Activated naive CD4-positive, alpha-beta T cell treated with anti-CD3 and anti-CD28 coated beads for 36 hours (primary cell): ENCODE measurements around the gene HIVEP1. TPM values are rescaled to one million over a fixed set of nuclear protein-coding genes. Genes with fewer than 3 reads are reported as not detected.

Experiments
- CTCF ChIA-PET: fragments of 350-600 bp; sonication (Branson Sonifier 250); formaldehyde crosslinking; loops from one replicate; lab custom pipeline; 2021; ENCODE audit warnings: antibody characterized with exemption; lab: Charles Lee
- DNase-seq: peaks from one replicate; pipeline ENCODE4 v3.0.0-alpha.2; 2020
- H3K27ac Mint-ChIP-seq: one replicate; pipeline ENCODE4 v1.8.0; 2021; ENCODE audit warnings: mild to moderate bottlenecking, mixed read lengths
- H3K27me3 Mint-ChIP-seq: one replicate; pipeline ENCODE4 v1.8.0; 2021; ENCODE audit warnings: low read depth, mixed read lengths
- H3K36me3 Mint-ChIP-seq: one replicate; pipeline ENCODE4 v1.8.0; 2021; ENCODE audit warnings: low read depth, mixed read lengths
- H3K4me1 Mint-ChIP-seq: one replicate; pipeline ENCODE4 v1.8.0; 2021; ENCODE audit warnings: low read depth, mixed read lengths
- H3K4me3 Mint-ChIP-seq: one replicate; pipeline ENCODE4 v1.8.0; 2021; ENCODE audit warnings: mild to moderate bottlenecking, moderate library complexity, mixed read lengths
- H3K9me3 Mint-ChIP-seq: one replicate; pipeline ENCODE4 v1.8.0; 2021; ENCODE audit warnings: mixed read lengths
- intact Hi-C: fragments of 100-400 bp; cut with micrococcal nuclease; formaldehyde crosslinking; loops from one replicate; pipeline ENCODE4 v1.15.1; 2023
- total RNA-seq, 2 experiments: library from RNA; stranded (reverse); gene quantifications; one replicate each; pipeline ENCODE4 v1.2.3, GENCODE V29; 2021

The HIVEP1 gene
- total RNA-seq, 2 experiments from 2014 or later = 43.6 to 47.9 TPM

GRCh38 chr6:12024699-12025434 is 12.8 kb downstream of the HIVEP1 start:
- H3K9me3 Mint-ChIP-seq = peaks cover 9% of the 10 kb centered on the region
- H3K4me1 Mint-ChIP-seq = peaks cover 66% of the 10 kb centered on the region
- DNase-seq = no peak
- CTCF ChIA-PET = interaction anchor here (0.6 kb wide), 1 partner anchor 65 kb away, joined by 4 read pairs; no protein-coding TSS in a partner anchor
- no peak overlapping the region for H3K27ac Mint-ChIP-seq
- intact Hi-C loops = no loop called here
- H3K4me3 Mint-ChIP-seq = no peak overlapping the region
- H3K36me3 Mint-ChIP-seq = peaks cover 70% of the 10 kb centered on the region
- H3K27me3 Mint-ChIP-seq = no peaks in the 10 kb centered on the region

GRCh38 chr6:12026120-12026519 is 14.0 kb downstream of the HIVEP1 start:
- peak overlapping the region; percentile 32 for H3K4me3 Mint-ChIP-seq

GRCh38 chr6:12026833-12027232 is 14.7 kb downstream of the HIVEP1 start:
- CTCF ChIA-PET = no interaction called here
- no peak overlapping the region for H3K4me3 Mint-ChIP-seq
- H3K27ac Mint-ChIP-seq = no peak overlapping the region
- peaks cover 14% of the 10 kb centered on the region for H3K9me3 Mint-ChIP-seq
- no peak for DNase-seq
- peaks cover 67% of the 10 kb centered on the region for H3K4me1 Mint-ChIP-seq
- intact Hi-C loops = no loop called here
- H3K36me3 Mint-ChIP-seq = peaks cover 69% of the 10 kb centered on the region
- no peaks in the 10 kb centered on the region for H3K27me3 Mint-ChIP-seq

More at GRCh38 chr6:12026120-12026519, 14.0 kb downstream of the HIVEP1 start:
- no peak for DNase-seq
- peaks cover 67% of the 10 kb centered on the region for H3K4me1 Mint-ChIP-seq
- peak overlapping the region; percentile 19 for H3K27ac Mint-ChIP-seq
- no peaks in the 10 kb centered on the region for H3K27me3 Mint-ChIP-seq
- intact Hi-C loops = no loop called here
- peaks cover 68% of the 10 kb centered on the region for H3K36me3 Mint-ChIP-seq
- CTCF ChIA-PET = interaction anchor here (0.7 kb wide), 1 partner anchor 43 kb away, joined by 4 read pairs; no protein-coding TSS in a partner anchor
- H3K9me3 Mint-ChIP-seq = peaks cover 14% of the 10 kb centered on the region

- H3K27me3 Mint-ChIP-seq = no peaks in the 10 kb centered on the region
- intact Hi-C loops = no loop called here
- H3K4me1 Mint-ChIP-seq = peaks cover 64% of the 10 kb centered on the region
- peaks cover 14% of the 10 kb centered on the region for H3K9me3 Mint-ChIP-seq
- CTCF ChIA-PET = interaction anchor here (0.5 kb wide), 1 partner anchor 53 kb away, joined by 3 read pairs; no protein-coding TSS in a partner anchor
- no peak overlapping the region for H3K27ac Mint-ChIP-seq
- DNase-seq = no peak
- H3K36me3 Mint-ChIP-seq = peaks cover 63% of the 10 kb centered on the region
- H3K4me3 Mint-ChIP-seq = no peak overlapping the region
Measured at GRCh38 chr6:12028213-12028612, 16.1 kb downstream of the HIVEP1 start.

- CTCF ChIA-PET = no interaction called here
- Mint-ChIP-seq H3K36me3 (peaks cover 59% of the 10 kb centered on the region), H3K27ac (no peak overlapping the region), H3K4me3 (no peak overlapping the region), H3K4me1 (peaks cover 69% of the 10 kb centered on the region), H3K27me3 (no peaks in the 10 kb centered on the region), H3K9me3 (peaks cover 14% of the 10 kb centered on the region)
- no peak for DNase-seq
- intact Hi-C loops = no loop called here
Measured at GRCh38 chr6:12029979-12030737, 18.0 kb downstream of the HIVEP1 start.

- peaks cover 52% of the 10 kb centered on the region for H3K36me3 Mint-ChIP-seq
- H3K27me3 Mint-ChIP-seq = no peaks in the 10 kb centered on the region
- no peak overlapping the region for H3K4me3 Mint-ChIP-seq
- H3K9me3 Mint-ChIP-seq = peaks cover 14% of the 10 kb centered on the region
- intact Hi-C loops = no loop called here
- CTCF ChIA-PET = interaction anchor here (1.2 kb wide), 1 partner anchor 331 kb away, joined by 3 read pairs; no protein-coding TSS in a partner anchor
- H3K4me1 Mint-ChIP-seq = peaks cover 66% of the 10 kb centered on the region
- H3K27ac Mint-ChIP-seq = peak overlapping the region; percentile 25
- DNase-seq = no peak
Measured at GRCh38 chr6:12030993-12031550, 19.0 kb downstream of the HIVEP1 start.

GRCh38 chr6:12032783-12033573 is 20.9 kb downstream of the HIVEP1 start:
- intact Hi-C loops = no loop called here
- H3K4me3 Mint-ChIP-seq = no peak overlapping the region
- CTCF ChIA-PET = no interaction called here
- peaks cover 69% of the 10 kb centered on the region for H3K4me1 Mint-ChIP-seq
- H3K27me3 Mint-ChIP-seq = no peaks in the 10 kb centered on the region
- H3K36me3 Mint-ChIP-seq = peaks cover 36% of the 10 kb centered on the region
- no peak for DNase-seq
- no peak overlapping the region for H3K27ac Mint-ChIP-seq
- H3K9me3 Mint-ChIP-seq = peaks cover 11% of the 10 kb centered on the region

- no peak overlapping the region for H3K4me3 Mint-ChIP-seq
- H3K9me3 Mint-ChIP-seq = peaks cover 7% of the 10 kb centered on the region
- peaks cover 32% of the 10 kb centered on the region for H3K36me3 Mint-ChIP-seq
- CTCF ChIA-PET = no interaction called here
- H3K4me1 Mint-ChIP-seq = peaks cover 74% of the 10 kb centered on the region
- intact Hi-C loops = no loop called here
- H3K27ac Mint-ChIP-seq = no peak overlapping the region
- no peak for DNase-seq
- no peaks in the 10 kb centered on the region for H3K27me3 Mint-ChIP-seq
Measured at GRCh38 chr6:12033770-12034169, 21.7 kb downstream of the HIVEP1 start.

GRCh38 chr6:12034349-12034748 is 22.2 kb downstream of the HIVEP1 start:
- CTCF ChIA-PET = interaction anchor here (1.2 kb wide), 1 partner anchor 378 kb away, joined by 3 read pairs; no protein-coding TSS in a partner anchor
- intact Hi-C loops = no loop called here
- Mint-ChIP-seq H3K4me3 (no peak overlapping the region), H3K36me3 (peaks cover 26% of the 10 kb centered on the region), H3K4me1 (peaks cover 78% of the 10 kb centered on the region), H3K9me3 (peaks cover 6% of the 10 kb centered on the region), H3K27me3 (no peaks in the 10 kb centered on the region), H3K27ac (no peak overlapping the region)
- no peak for DNase-seq

- intact Hi-C loops = no loop called here
- H3K27ac Mint-ChIP-seq = no peak overlapping the region
- H3K4me1 Mint-ChIP-seq = peaks cover 79% of the 10 kb centered on the region
- no peaks in the 10 kb centered on the region for H3K27me3 Mint-ChIP-seq
- DNase-seq = no peak
- peaks cover 5% of the 10 kb centered on the region for H3K9me3 Mint-ChIP-seq
- H3K36me3 Mint-ChIP-seq = peaks cover 25% of the 10 kb centered on the region
- no peak overlapping the region for H3K4me3 Mint-ChIP-seq
- CTCF ChIA-PET = interaction anchor here (1.2 kb wide), 1 partner anchor 379 kb away, joined by 3 read pairs; no protein-coding TSS in a partner anchor
Measured at GRCh38 chr6:12034837-12035236, 22.7 kb downstream of the HIVEP1 start.

- CTCF ChIA-PET = no interaction called here
- Mint-ChIP-seq H3K9me3 (peaks cover 3% of the 10 kb centered on the region), H3K36me3 (peaks cover 17% of the 10 kb centered on the region), H3K27ac (no peak overlapping the region), H3K27me3 (no peaks in the 10 kb centered on the region), H3K4me1 (peaks cover 67% of the 10 kb centered on the region), H3K4me3 (no peak overlapping the region)
- intact Hi-C loops = no loop called here
- no peak for DNase-seq
Measured at GRCh38 chr6:12036766-12037165, 24.7 kb downstream of the HIVEP1 start.
